ENCODE measurements around the gene ARHGEF6.

Gene ARHGEF6

GRCh38 chrX:136745215-136746173 lies 35.2 kb downstream of the ARHGEF6 start:
- peak; percentile 67 for DNase-seq

- no peak for DNase-seq
Observed at GRCh38 chrX:136742721-136743379, 37.9 kb downstream of the ARHGEF6 start.

GRCh38 chrX:136738049-136738729 lies 42.5 kb downstream of the ARHGEF6 start:
- DNase-seq: no peak

- DNase-seq: no peak
Observed at GRCh38 chrX:136736690-136737089, 44.0 kb downstream of the ARHGEF6 start.

- DNase-seq: peak; percentile 17
Observed at GRCh38 chrX:136735601-136736000, 45.1 kb downstream of the ARHGEF6 start.

- no peak for DNase-seq
Observed at GRCh38 chrX:136733613-136734012, 47.1 kb downstream of the ARHGEF6 start.

GRCh38 chrX:136731798-136732197 lies 48.9 kb downstream of the ARHGEF6 start:
- no peak for DNase-seq

- DNase-seq: no peak
Observed at GRCh38 chrX:136731207-136731782, 49.4 kb downstream of the ARHGEF6 start.

GRCh38 chrX:136728393-136728792 lies 52.3 kb downstream of the ARHGEF6 start:
- no peak for DNase-seq

GRCh38 chrX:136725441-136726104 lies 55.2 kb downstream of the ARHGEF6 start:
- no peak for DNase-seq

- DNase-seq: no peak
Observed at GRCh38 chrX:136718091-136718490, 62.6 kb downstream of the ARHGEF6 start.

GRCh38 chrX:136714626-136715599 lies 65.8 kb downstream of the ARHGEF6 start:
- no peak for DNase-seq

- DNase-seq: no peak
Observed at GRCh38 chrX:136712650-136713310, 68.0 kb downstream of the ARHGEF6 start.

GRCh38 chrX:136711147-136711546 lies 69.6 kb downstream of the ARHGEF6 start:
- DNase-seq: peak; percentile 64

GRCh38 chrX:136710325-136710951 lies 70.3 kb downstream of the ARHGEF6 start:
- DNase-seq: no peak

GRCh38 chrX:136708348-136708747 lies 72.4 kb downstream of the ARHGEF6 start:
- DNase-seq: peak; percentile 59

GRCh38 chrX:136697156-136697555 lies 83.6 kb downstream of the ARHGEF6 start:
- DNase-seq: no peak

- peak; percentile 67 for DNase-seq
Observed at GRCh38 chrX:136694431-136695087, 86.2 kb downstream of the ARHGEF6 start.

GRCh38 chrX:136692271-136692670 lies 88.5 kb downstream of the ARHGEF6 start:
- DNase-seq: peak; percentile 29

All from hematopoietic multipotent progenitor cell treated with erythropoietin and hydrocortisone succinate and interleukin-3 and kit ligand, for 8 days (in vitro differentiated cells).